Peyer's patch (tissue), 4 donors: ENCODE measurements around the gene LASP1.

Experiments
- CTCF ChIP-seq, 6 experiments: fragments of 450-650 bp in 4 of 6; fragments of 200-600 bp in 2 of 6; sonication (generic) in 1 of 6; IDR thresholded peaks; one replicate each; pipeline ENCODE4 v1.5.1; 2017 to 2019; ENCODE audit warnings: antibody characterized with exemption in 6 of 6, mild to moderate bottlenecking in 3 of 6, moderate library complexity in 1 of 6
- POLR2A ChIP-seq, 2 donors: fragments of 450-650 bp; IDR thresholded peaks; one replicate each; pipeline ENCODE4 v1.5.1; 2017; ENCODE audit warnings: antibody characterized with exemption in 2 of 2, mild to moderate bottlenecking in 2 of 2, moderate library complexity in 2 of 2

GRCh38 chr17:38910325-38910724 is 40.5 kb downstream of the LASP1 start:
- TF ChIP-seq POLR2A (IDR thresholded peaks at IDR 0.05) (no peak), CTCF (IDR thresholded peaks at IDR 0.05) (no peak)
